T-helper 17 cell (primary cell): Measurements from ENCODE around the gene ANKRD9. TPM values are rescaled to one million over a fixed set of nuclear protein-coding genes. Genes with fewer than 3 reads are reported as not detected.

Experiments
- ATAC-seq: fragments of 150-1000 bp; cut with Tn5 transposase; 2 replicates; pipeline ENCODE4 v1.10.0; 2021; ENCODE audit warnings: mild to moderate bottlenecking, moderate library complexity
- DNase-seq, 3 donors: peaks; one replicate each; pipeline versions ENCODE4 v3.0.0 to v3.0.0-alpha.2; 2020 to 2021
- H3K9me3 ChIP-seq: one replicate; pipeline ENCODE4 v1.7.0; 2013; ENCODE audit warnings: low read length, mild to moderate bottlenecking; ENCODE audit not compliant: control insufficient read depth, poor library complexity, severe bottlenecking
- H3K27ac Mint-ChIP-seq: one replicate; pipeline ENCODE4 v1.8.0; 2022; ENCODE audit warnings: mild to moderate bottlenecking, moderate library complexity, mixed read lengths
- H3K27me3 Mint-ChIP-seq: one replicate; pipeline ENCODE4 v1.8.0; 2022; ENCODE audit warnings: mixed read lengths
- H3K36me3 Mint-ChIP-seq: one replicate; pipeline ENCODE4 v1.8.0; 2022; ENCODE audit warnings: low read depth, mixed read lengths
- H3K4me1 Mint-ChIP-seq: one replicate; pipeline ENCODE4 v1.8.0; 2022; ENCODE audit warnings: mild to moderate bottlenecking, mixed read lengths
- H3K4me3 Mint-ChIP-seq: one replicate; pipeline ENCODE4 v1.8.0; 2022; ENCODE audit warnings: mild to moderate bottlenecking, moderate library complexity, mixed read lengths
- total RNA-seq, 4 donors: library from RNA in 2 of 4; stranded (reverse) in 2 of 4; gene quantifications; one replicate each; pipeline ENCODE4 v1.2.3 and lab custom pipeline; 2022 to 2026

Gene ANKRD9
- total RNA-seq, 2 donors from 2014 or later, result 3.3 to 17.6 TPM

DNA sequence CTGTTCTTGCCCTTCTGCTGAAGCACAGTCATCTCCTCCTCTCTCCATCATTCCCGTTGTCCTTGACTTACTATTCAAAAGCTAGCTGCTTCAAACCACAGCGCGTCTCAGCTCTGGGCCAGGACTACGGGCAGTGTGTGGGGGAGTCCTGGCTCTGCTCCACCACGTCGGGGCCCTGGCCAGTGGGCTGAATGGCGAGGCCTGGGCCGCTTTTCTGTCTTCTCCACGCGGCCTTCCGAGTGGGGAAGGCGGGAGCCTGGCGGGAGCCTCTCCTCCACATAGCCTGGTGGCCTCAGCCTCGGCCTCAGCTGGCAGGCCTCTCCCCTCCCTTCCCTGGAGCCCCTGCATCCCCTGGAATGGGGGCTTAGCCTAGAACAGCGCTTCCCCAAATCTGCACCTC is 16.5 kb downstream of the ANKRD9 start:
- no peak overlapping the region for H3K27ac Mint-ChIP-seq
- H3K27me3 Mint-ChIP-seq, result no peaks in the 10 kb centered on the region
- no peak for ATAC-seq
- DNase-seq, result no peak
- H3K4me1 Mint-ChIP-seq, result peaks cover 5% of the 10 kb centered on the region
- H3K4me3 Mint-ChIP-seq, result no peak overlapping the region
- no peaks in the 10 kb centered on the region for H3K9me3 ChIP-seq
- H3K36me3 Mint-ChIP-seq, result no peaks in the 10 kb centered on the region

DNA sequence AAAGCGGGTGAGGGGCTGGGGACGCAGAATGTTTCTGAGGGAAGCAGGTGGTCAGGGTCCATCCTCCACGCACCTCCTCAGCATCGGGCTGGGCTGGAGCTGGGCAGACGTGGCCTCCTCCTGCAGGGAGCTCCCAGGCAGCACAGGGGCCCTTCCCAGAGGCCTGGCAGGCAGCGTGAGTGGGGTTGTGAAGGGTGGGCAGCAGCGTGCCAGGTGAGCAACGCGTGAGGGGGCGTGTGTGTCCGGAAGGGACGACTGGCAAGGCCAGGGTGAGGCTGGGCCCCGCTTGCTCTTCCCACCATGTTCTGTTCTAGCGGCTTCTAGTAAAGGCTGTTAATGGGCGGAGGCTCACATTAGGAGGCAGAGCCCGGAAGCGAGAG is 17.1 kb downstream of the ANKRD9 start:
- no peak overlapping the region for H3K27ac Mint-ChIP-seq
- H3K4me1 Mint-ChIP-seq, result peaks cover 5% of the 10 kb centered on the region
- H3K4me3 Mint-ChIP-seq, result no peak overlapping the region
- DNase-seq (no peak), ATAC-seq (no peak)
- H3K27me3 Mint-ChIP-seq, result no peaks in the 10 kb centered on the region
- no peaks in the 10 kb centered on the region for H3K36me3 Mint-ChIP-seq
- no peaks in the 10 kb centered on the region for H3K9me3 ChIP-seq

DNA sequence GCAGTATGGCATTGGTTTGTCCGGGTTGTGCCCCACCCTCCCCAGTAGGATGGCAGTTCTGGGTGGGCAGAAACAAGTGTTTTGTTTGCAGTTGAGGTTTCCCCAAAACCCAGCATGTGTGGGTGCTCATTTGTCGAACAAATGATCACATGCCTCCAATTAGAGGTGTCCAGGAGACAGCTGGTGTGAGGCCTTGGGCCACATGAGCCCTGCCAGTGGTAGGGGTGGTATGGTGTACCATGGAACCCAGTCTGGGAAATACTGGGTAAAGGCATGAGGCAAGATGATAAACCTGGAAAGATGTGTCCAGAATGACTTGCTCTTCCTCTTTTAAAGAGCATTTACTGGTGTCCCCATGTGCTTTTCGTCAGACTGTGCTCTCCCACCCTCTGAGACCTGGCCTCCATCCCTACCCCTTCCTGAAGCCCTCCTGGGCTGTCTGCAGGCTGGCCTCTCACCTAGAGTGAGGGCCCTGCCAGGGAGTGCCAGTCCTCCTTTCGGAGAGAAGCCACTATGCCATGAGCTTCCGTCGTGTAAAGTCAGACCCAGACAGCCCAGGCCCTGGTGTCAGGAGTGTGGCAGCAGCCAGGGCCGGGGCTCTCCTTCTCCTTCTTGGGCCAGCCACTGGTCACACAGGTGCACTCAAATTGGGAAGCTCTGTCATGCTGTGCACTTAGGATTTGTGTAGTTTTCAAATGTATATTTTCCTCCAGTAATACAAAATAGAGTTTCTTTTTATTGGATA is 17.6 kb downstream of the ANKRD9 start:
- DNase-seq (no peak), ATAC-seq (no peak)
- Mint-ChIP-seq H3K4me1 (peaks cover 5% of the 10 kb centered on the region), H3K27me3 (no peaks in the 10 kb centered on the region), H3K4me3 (no peak overlapping the region), H3K36me3 (no peaks in the 10 kb centered on the region), H3K27ac (no peak overlapping the region)
- no peaks in the 10 kb centered on the region for H3K9me3 ChIP-seq

DNA sequence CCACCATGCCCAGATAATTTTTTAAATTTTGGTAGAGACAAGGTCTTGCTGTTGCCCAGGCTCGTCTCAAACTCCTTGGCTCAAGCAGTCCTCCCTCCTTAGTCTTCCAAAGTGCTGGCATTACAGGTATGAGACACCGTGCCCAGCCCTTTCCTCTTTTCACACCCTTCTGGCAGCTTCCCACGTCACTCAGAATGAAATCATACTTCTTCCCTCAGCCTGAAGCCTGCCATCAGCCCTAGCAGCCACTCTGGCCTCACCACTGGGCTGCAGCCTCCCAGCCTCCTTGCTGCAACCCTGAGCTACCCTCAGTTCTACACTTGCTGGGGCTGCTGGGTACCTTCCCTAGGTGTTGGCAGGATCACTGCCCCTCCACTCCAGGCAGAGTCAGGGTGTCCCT is 18.2 kb downstream of the ANKRD9 start:
- ATAC-seq, result no peak
- Mint-ChIP-seq H3K27ac (no peak overlapping the region), H3K36me3 (no peaks in the 10 kb centered on the region), H3K27me3 (no peaks in the 10 kb centered on the region), H3K4me3 (no peak overlapping the region), H3K4me1 (peaks cover 5% of the 10 kb centered on the region)
- no peaks in the 10 kb centered on the region for H3K9me3 ChIP-seq
- DNase-seq, result no peak

DNA sequence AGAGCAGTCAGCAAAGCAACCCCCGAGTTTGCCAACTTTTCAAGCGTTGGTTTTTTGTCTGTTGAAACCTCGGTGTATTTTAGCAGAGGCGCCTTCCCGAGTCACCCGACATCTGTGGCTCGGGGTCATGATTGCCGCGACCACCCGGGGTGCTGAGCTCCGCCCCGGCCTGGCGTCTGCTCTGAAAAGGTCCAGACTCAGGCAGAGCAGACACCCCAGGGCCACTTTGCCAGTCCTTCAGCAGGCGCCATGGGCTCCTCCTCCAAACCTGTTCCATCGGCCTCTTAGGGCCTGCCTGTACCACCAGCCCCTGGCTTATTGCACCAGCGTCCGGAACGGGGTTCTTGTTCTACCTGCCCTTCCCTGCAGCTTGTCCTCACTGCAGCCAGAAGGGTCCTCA is 19.1 kb downstream of the ANKRD9 start:
- Mint-ChIP-seq H3K36me3 (no peaks in the 10 kb centered on the region), H3K4me3 (no peak overlapping the region), H3K27me3 (no peaks in the 10 kb centered on the region), H3K27ac (no peak overlapping the region), H3K4me1 (peaks cover 2% of the 10 kb centered on the region)
- ATAC-seq (no peak), DNase-seq (no peak)
- H3K9me3 ChIP-seq, result no peaks in the 10 kb centered on the region

DNA sequence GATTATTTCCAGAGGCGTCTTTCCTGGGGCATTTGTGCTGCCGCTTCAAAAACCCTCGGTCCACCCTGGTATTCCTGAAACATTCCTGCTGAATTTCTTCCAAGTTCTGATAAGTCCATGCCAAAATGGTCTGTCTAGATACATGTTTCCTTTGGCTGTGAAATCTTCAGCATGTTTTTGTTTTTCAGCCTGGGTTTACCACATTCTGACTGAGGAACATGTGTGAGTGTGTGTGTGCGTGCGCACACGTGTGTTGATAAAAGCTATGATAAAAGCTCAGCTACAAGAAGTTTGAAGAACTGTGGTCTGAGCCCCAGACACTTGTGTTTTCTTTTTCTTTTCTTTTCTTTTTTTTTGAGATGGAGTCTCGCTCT is 22.4 kb downstream of the ANKRD9 start:
- peaks cover 8% of the 10 kb centered on the region for H3K36me3 Mint-ChIP-seq
- DNase-seq (no peak), ATAC-seq (no peak)
- no peaks in the 10 kb centered on the region for H3K9me3 ChIP-seq
- H3K4me1 Mint-ChIP-seq, result peaks cover 2% of the 10 kb centered on the region
- no peak overlapping the region for H3K27ac Mint-ChIP-seq
- H3K27me3 Mint-ChIP-seq, result no peaks in the 10 kb centered on the region
- H3K4me3 Mint-ChIP-seq, result no peak overlapping the region

DNA sequence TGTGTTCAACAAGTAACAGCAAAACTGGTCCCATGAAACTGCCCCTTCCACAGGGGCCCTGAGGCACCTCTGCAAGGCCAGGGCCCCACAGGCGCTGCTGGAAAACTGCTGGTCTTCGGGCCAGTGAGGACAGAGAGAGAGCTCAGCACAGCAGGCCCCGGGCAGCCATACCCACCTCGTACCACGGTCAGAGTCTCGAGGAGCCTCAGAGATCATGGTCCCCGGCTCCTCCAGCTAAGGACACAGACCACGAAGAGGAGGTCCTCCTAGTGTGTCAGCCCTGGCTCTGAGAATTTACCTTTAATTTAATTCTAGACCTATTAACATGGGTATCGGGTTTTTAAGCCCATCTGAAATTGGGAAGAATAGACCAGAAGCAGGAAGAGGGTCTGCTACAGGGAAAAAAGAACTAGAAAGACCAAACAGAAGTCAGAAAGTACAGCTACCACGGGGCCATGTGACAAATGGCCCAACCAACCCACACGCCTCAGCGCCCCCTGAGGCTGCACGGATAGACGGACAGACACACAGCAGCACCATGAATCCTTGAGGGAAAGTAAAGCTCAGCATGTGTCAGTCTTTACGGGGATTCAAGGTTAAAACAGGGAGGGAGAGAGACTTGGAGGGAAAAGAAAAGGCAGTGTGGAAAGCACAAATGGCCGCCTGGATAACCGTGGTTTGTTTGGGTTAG is 22.9 kb downstream of the ANKRD9 start:
- H3K4me3 Mint-ChIP-seq, result no peak overlapping the region
- H3K27me3 Mint-ChIP-seq, result no peaks in the 10 kb centered on the region
- no peak for DNase-seq
- H3K36me3 Mint-ChIP-seq, result peaks cover 8% of the 10 kb centered on the region
- H3K9me3 ChIP-seq, result no peaks in the 10 kb centered on the region
- H3K4me1 Mint-ChIP-seq, result peaks cover 2% of the 10 kb centered on the region
- peak overlapping the region; percentile 24 for H3K27ac Mint-ChIP-seq
- ATAC-seq, result no peak

DNA sequence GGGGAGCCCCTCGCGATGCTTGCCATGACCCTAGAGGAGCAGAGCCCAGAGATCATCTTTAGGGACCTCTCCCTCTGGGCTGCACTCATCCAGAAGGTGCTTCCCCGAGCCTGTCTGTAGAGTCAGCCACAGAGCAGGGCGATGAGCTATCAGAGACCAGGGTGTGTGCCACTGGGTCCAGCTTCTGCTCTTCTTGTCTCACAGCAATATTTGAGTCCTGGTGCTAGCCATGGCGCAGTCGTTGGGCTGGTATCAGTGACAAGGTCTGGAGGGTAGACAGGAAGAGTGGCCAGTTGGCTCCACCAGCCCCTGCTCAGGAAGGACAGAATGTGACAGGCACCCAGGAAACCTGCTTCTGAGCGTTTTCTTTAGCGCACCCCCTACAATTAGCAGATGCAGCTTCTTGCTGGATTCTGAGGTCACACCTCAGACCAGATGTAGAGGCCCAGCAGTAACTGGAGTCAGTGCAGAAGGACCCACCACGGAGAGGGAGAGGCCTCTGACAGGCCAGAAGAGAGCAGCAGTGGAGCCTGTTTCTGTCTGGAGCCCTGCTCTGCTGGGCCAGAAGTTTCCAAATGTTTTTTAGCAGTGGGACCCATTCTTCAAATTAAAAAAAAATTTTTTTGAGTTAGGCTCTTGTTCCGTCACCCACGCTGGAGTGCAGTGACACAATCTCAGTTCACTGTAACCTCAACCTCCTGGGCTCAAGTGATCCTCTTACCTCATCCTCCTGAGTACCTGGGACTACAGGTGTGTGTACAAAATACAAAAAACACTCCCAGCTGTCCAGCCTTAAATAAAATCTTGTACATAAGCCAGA is 23.7 kb downstream of the ANKRD9 start:
- no peak for ATAC-seq
- Mint-ChIP-seq H3K36me3 (peaks cover 8% of the 10 kb centered on the region), H3K4me1 (peaks cover 2% of the 10 kb centered on the region)

DNA sequence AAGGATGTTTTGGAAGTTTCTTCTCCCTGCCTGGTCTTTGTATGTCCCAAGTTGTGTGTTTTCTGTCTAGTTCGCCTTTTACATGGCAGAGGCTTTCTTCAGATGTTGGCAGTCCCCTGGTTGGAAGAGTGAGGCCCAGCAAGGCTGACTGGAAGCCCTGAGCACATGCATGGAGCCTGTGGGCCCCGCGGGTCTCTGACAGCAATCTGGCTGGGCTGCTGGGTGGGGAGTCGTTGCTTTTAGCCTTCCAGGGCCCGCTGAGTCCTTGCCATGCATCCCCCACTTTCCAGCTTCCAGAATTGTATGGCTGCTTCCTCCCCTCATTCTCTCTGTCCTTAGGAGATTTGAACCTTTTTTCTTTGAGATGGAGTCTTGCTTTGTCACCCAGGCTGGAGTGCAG is 25.3 kb downstream of the ANKRD9 start:
- no peaks in the 10 kb centered on the region for H3K9me3 ChIP-seq
- Mint-ChIP-seq H3K27me3 (no peaks in the 10 kb centered on the region), H3K27ac (no peak overlapping the region), H3K4me3 (no peak overlapping the region), H3K4me1 (peaks cover 2% of the 10 kb centered on the region), H3K36me3 (peaks cover 8% of the 10 kb centered on the region)
- ATAC-seq, result no peak
- DNase-seq, result no peak

More for the DNA sequence above, 23.7 kb downstream of the ANKRD9 start:
- peak overlapping the region; percentile 24 for H3K27ac Mint-ChIP-seq
- no peaks in the 10 kb centered on the region for H3K27me3 Mint-ChIP-seq
- no peak overlapping the region for H3K4me3 Mint-ChIP-seq
- no peak for DNase-seq
- H3K9me3 ChIP-seq, result no peaks in the 10 kb centered on the region

DNA sequence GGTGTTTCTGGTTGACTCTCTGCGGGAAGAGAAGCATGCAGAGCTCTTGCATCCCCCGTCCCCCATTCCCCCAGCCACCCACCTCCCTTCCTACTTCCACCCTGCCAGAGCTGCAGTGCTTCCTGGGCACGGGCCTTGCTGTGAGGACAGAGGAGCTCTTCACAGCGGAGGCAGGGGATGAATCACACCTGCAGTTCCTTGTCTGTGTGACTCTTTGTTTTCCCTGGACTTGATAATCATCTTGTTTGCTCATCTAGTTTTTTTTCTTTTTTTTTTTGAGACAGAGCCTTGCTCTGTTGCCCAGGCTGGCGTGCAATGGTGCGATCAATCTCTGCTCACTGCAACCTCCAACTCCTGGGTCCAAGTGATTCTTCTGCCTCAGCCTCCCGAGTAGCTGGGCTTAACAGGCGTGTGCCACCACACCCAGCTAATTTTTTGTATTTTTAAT is 27.8 kb downstream of the ANKRD9 start:
- no peak overlapping the region for H3K27ac Mint-ChIP-seq
- no peak overlapping the region for H3K4me3 Mint-ChIP-seq

DNA sequence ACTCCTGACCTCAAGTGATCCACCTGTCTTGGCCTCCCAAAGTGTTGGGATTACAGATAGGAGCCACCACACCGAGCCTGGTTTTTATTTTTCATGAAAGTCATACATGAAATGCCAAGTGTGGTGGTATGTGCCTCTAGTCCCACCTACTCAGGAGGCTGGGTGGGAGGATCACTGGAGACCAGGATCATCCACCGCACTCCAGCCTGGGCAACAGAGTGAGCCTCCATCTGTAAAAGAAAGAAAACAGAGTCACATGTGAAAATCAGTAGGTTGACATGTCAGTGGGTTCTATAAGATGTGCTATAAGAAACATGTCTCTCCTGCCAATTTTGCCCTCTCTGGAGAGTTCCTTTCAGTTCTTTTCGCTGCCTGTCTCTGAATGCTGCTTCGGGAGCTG is 28.2 kb downstream of the ANKRD9 start:
- H3K9me3 ChIP-seq, result no peaks in the 10 kb centered on the region
- H3K4me1 Mint-ChIP-seq, result peaks cover 2% of the 10 kb centered on the region
- no peak overlapping the region for H3K4me3 Mint-ChIP-seq
- H3K27ac Mint-ChIP-seq, result no peak overlapping the region
- DNase-seq (no peak), ATAC-seq (no peak)
- H3K27me3 Mint-ChIP-seq, result no peaks in the 10 kb centered on the region
- peaks cover 9% of the 10 kb centered on the region for H3K36me3 Mint-ChIP-seq

More for the DNA sequence above, 27.8 kb downstream of the ANKRD9 start:
- peaks cover 2% of the 10 kb centered on the region for H3K4me1 Mint-ChIP-seq
- H3K36me3 Mint-ChIP-seq, result peaks cover 8% of the 10 kb centered on the region
- no peaks in the 10 kb centered on the region for H3K27me3 Mint-ChIP-seq
- DNase-seq, result no peak
- no peak for ATAC-seq
- no peaks in the 10 kb centered on the region for H3K9me3 ChIP-seq

DNA sequence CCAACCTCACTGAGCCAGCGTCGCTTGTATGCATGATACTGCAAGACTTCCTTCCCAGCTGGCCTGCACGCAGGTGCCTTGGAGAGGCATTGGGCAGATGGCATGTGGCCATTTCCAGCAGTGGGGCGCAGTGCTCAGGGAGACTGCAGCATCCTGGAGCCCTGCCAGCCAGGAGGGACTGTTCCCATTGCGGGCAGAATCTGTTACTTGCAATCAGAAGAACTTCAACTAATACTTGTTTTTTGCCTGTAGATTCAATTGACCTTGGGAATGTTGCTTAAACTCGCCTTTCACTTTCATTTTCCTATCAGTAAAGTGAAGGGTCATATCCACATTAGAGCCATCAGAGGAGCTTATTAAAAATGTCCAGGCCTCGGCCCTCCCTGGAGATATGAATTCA is 29.8 kb downstream of the ANKRD9 start:
- ATAC-seq, result no peak
- no peaks in the 10 kb centered on the region for H3K9me3 ChIP-seq
- H3K27me3 Mint-ChIP-seq, result no peaks in the 10 kb centered on the region
- DNase-seq, result no peak
- no peak overlapping the region for H3K27ac Mint-ChIP-seq
- peaks cover 7% of the 10 kb centered on the region for H3K36me3 Mint-ChIP-seq
- no peak overlapping the region for H3K4me3 Mint-ChIP-seq
- H3K4me1 Mint-ChIP-seq, result peaks cover 2% of the 10 kb centered on the region

DNA sequence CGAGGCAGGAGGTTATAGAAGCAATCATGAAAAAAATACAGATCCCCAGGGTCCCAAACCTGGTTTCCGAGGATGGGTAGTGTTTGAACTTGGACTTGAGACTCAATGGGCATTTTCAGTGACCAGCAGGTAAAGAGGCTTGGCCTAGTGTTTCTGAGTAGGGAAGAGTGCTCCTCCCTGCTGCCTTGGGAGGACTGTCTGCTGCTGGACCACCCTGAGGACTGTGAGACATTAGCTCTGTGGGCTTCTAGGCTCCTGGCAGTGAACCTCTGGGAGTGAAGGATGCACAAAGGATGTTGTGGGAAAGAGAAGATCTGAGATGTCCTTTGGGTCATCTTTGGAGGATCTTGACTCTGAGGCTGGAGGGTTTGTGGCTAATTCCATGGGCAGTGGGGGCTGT is 30.5 kb downstream of the ANKRD9 start:
- no peaks in the 10 kb centered on the region for H3K27me3 Mint-ChIP-seq
- no peaks in the 10 kb centered on the region for H3K9me3 ChIP-seq
- no peak overlapping the region for H3K27ac Mint-ChIP-seq
- no peak overlapping the region for H3K4me3 Mint-ChIP-seq
- H3K36me3 Mint-ChIP-seq, result peaks cover 6% of the 10 kb centered on the region
- H3K4me1 Mint-ChIP-seq, result peaks cover 2% of the 10 kb centered on the region
- ATAC-seq (no peak), DNase-seq (no peak)
